Activated CD8-positive, alpha-beta memory T cell treated with anti-CD3 and anti-CD28 coated beads for 4 hours (primary cell): ENCODE results near the gene UBAP1.
"Not testable (repeated sequence)": the region's sequence is repeated elsewhere in the genome, so short reads cannot be mapped to it uniquely, and the experiment has no call there.

ENCODE experiments used
- DNase-seq, 2 donors: peaks; one replicate each; pipeline ENCODE4 v3.0.0-alpha.2; 2020; ENCODE audit warnings: low read depth in 2 of 2

Gene UBAP1

DNA sequence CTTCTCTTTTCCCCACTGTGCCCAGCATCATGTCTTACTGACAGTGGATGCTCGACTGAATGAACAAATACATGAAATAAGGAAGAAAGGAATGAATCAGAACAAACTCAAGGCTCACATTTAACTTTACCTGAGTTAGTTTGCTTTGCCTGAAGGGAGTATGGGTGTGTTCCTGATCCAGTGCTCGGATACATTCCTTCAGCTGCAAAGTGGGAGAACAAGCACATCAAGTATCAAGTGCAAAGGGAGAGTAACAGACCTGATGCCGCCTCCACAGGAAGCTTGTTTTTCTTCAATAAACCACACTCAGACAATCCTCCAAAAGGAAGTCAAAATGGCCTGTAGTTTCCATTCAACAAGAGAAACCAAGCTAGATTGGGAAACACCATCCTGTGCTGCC is 84.1 kb downstream of the UBAP1 start:
- DNase-seq: no peak

DNA sequence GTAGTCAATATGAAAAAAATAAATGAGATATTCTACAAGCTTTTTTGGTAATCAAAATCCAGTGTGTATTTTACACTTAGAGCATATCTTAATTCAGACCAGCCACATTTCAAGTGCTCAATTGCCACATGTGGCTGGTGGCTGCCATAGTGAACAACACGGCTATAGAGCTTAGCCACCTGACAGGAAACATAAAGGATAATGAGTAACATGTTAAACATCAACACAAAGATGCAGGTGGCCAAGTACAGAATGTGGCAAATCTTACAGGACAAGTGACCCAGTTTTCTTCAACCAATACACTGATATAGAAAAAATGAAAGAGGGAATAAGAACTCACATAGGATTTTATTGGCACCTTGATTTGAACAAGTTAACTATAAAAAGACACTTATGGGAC is 88.8 kb downstream of the UBAP1 start:
- DNase-seq: no peak

DNA sequence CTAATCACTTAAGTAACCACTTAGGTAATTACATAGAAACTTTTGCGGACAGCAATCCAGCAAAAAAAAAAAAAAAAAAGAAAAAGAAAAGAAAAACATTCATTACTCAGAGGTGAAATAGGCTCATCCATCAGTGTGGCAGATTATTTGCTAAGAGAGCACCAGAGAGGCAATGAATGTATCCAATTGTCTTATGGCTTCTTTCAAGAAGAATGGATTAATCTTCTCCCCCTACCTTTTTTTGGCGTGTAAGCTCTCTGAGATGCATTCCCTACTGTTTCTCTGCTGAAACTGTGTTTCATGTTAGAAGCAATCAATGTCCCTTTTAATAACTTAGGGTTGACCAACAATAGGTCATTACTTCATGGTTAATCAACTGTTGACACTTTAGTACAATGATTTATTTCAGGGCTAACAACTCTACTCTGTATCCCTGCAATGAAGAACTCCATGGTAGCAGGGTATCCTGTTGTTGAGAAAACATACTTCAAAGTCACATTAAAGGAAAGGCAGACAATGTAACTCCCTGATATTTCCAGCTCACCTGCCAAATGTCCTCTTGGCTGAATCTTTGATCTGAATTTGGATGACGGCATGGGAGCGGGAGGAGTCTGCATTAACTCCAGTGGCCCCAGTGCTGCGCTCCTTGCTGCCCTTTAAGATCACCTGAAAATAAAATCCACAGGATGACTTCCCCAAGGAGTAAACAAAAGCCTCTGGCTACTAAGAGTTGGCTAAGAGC is 92.6 kb downstream of the UBAP1 start:
- no peak for DNase-seq

DNA sequence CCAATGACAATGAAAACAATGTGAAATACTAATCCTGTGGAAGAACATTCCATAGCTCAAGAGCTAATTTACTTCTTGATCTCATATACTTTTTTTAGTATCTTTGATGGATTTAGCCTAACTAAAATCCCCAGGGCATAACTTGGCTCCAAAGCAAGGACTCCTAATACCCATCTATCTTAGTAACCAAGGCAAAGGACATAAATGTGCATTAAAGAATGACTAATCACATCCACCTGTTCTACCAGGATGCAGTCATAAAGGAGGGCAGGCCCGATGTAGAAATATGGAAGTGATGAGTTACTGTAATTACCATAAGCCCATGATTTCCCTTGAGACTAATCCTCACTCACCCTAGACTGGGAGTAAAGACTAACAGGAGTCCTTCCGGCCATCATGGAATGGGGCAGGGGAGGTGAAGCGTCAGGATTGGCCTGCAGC is 93.3 kb downstream of the UBAP1 start:
- no peak for DNase-seq

DNA sequence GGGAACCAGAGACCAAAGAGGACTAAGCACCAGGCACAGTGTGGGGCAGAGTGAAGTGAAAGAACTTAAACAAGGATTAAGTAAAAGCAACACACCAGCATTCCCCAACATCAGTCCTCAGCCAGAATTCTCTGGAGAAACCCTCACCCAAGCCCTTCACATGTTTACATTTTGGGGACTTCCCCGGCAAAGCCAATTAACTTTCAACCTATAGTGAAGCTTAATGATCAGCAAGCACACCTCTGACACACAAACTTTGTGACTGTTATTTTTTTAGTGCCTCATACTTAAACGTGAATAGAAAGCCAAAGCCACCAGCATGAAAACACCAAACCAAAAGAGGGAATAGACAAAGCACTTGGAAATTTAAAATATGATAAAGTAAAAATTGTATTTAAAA is 94.7 kb downstream of the UBAP1 start:
- not testable (repeated sequence) for DNase-seq

DNA sequence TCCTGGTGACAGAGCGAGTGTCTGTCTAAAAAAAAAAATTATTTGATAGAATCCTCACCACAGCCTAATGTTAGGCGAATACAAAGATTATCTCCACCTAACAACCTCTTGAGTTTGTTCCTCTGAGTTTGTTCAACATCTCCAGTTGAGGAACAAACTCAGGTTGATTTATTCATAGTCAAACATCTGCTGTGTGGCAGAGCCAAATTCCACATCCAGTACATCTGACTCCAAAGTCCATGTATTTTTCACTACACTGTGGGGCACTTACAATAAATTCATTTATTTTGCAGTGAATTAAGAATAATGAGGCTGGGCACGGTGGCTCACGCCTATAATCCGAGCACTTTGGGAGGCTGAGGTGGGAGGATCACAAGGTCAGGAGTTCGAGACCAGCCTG is 97.0 kb downstream of the UBAP1 start:
- DNase-seq: no peak

DNA sequence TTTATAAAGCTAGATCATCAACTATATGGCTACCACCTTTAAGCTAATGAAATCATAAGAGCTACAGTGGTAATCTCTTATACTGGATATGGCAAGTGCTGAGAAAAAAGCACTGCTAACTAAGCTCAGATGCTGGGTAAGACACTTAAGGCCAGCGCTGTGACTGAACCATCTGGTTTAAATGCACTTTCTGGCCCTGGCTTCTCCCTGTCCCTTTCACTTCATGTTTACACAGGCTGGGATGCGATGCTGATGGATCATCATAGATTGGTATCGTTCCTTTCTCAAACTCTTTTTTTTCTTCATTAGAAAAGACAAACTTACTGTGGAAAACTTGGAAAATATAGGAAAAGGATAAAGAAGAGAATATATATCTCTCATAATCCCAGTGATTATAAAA is 97.9 kb downstream of the UBAP1 start:
- DNase-seq: no peak

DNA sequence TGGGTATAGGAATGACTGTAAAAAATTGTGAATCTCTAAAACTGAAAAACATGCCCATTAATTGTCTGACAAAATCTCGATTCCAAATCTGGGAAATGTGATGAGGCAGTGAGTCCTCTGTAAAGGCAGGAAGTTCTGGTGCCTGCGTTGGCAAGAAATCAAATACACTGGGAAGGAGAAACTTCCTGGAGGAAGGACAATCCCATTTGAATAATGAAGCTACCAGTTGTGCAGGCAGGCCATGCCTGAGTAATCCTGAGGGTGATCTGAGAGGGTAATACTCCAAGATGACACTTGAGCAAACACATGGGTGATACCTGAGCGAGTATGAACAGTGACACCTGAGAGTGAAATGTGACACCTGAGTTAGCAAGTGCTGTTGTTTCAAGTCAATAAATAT is 100.6 kb downstream of the UBAP1 start:
- DNase-seq: no peak

DNA sequence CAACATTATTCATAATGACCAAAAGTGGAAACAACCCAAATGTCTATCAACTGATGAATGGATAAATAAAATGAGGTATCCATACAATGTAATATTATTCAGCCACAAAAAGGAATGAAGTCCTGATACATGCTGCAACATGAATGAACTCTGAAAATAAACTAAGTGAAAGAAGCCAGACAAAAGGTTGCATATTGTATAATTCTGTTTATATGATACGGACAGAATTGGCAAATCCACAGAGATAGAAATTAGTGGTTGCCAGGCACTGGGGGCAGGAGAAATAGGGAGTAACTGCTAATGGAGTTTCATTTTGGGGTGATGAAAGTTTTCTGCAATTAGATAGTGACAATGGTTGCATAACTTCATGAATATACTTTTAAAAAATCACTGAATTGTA is 103.3 kb downstream of the UBAP1 start:
- DNase-seq: no peak

DNA sequence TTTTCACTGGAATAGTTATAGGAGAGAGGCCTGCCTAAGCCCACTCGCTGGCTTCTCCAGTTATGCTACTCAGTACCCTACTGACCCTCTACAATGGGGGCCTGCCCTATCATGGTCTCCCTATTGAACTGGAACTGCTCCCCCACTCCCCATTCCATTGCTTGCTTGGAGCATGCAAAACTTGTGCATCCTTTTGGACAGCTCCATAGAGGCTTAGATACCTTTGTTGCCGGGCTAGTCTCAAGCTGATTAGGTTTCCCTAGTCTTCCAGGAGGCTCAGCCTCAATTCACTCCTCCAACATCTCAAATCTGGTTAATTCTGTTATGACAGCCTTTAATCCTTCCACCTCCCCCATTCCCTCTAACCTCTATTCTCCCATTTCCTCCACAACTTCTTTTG is 110.3 kb downstream of the UBAP1 start:
- no peak for DNase-seq

DNA sequence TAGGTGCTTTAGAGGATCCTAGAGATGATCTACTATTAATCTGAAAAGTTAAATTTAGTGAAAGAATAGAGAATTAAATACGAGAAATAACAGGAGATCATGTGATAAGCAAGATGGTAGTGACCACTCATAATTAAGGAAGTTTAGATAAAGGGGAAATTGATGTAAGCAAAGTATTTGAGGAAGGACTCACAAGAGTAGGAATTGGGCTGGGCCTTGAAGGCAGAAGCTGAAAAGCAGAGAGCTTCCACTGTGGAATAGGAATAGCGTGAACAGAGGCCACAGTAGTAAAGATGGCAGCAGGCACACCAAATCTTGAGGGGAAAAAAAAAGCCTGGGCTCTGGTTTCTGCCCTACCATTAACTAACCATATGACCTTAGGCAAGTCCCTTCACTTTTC is 112.2 kb downstream of the UBAP1 start:
- no peak for DNase-seq

DNA sequence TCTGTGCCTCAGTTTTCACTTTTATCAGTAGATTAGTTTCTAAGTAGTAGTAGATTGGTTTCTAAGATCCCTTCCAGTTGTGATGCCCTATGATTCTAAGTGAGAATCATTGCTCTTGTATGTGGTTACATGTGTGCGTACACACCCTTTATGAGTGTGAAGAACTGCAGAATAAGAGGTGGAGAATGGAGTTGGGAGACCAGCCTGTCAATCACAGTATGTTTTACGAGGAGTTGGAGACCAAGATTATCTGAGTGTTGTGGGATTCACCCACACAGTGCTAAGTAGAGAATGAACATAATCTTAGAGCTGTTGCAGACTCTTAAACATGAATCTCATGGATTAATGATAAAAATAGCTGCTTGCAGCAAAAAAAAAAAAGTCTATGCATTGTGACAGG is 112.6 kb downstream of the UBAP1 start:
- no peak for DNase-seq

DNA sequence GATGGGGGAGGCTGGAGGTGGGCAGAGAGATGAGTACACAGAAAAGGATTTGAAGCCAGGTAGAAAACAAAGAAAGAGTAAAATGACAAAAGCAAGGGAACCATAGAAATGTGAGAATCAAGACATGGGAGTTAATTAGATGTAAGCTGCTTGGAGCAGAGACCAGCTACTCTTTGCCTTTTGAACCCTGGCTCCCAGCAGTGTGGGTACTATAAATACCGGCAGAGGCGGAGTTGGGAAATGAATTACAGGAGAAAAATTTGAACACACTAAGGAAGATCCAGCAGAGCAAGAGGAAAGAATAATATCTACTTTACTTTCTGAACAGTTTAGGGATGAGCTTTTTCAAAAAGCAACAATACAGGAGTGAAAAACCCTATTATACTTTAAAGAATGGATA is 113.7 kb downstream of the UBAP1 start:
- DNase-seq: no peak

DNA sequence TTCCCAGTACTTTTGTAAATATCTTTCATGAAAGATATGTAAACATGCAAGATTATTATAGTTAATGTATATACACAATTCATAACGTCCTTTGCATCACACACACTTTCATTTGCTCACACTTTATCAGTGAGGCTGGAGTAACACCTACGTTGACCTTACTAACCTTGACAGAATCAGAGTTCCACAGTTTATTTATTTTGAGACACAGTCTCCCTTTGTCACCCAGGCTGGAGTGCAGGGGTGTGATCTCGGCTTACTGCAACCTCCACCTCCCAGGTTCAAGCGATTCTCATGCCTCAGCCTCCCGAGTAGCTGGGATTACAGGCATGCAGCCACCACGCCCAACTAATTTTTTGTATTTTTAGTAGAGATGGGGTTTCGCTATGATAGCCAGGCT is 122.2 kb downstream of the UBAP1 start:
- not testable (repeated sequence) for DNase-seq
